Measurements from ENCODE around the gene MUC22. TPM values are rescaled to one million over a fixed set of nuclear protein-coding genes. Genes with fewer than 3 reads are reported as not detected.
"Not testable (repeated sequence)": the region's sequence is repeated elsewhere in the genome, so short reads cannot be mapped to it uniquely, and the experiment has no call there.

MUC22 gene
- total RNA-seq, 5 donors from 2014 or later (not counting 1 experiment from before 2014, with no cell fraction given): not detected

GRCh38 chr6:31011153-31011552 lies 879 bp downstream of the MUC22 start:
- H3K27ac Mint-ChIP-seq: no peak overlapping the region
- Histone ChIP-seq H3K9me3 (no peaks in the 10 kb centered on the region), H3K4me3 (ENCODE audit: control insufficient read depth in 1 of 2, extremely low read depth in 1 of 2, low read length in 1 of 2) (no peak overlapping the region), H3K4me1 (ENCODE audit: control insufficient read depth in 1 of 2, extremely low read depth in 1 of 2, insufficient read depth in 2 of 2, low read length in 2 of 2) (no peaks in the 10 kb centered on the region), H3K36me3 (ENCODE audit: control insufficient read depth in 2 of 2, extremely low read depth in 1 of 2, insufficient read depth in 1 of 2, low read length in 1 of 2) (no peaks in the 10 kb centered on the region), H3K27me3 (replicated peaks in 1 of 2; ENCODE audit: control insufficient read depth in 2 of 2, extremely low read depth in 1 of 2, insufficient read depth in 2 of 2, low read length in 1 of 2) (peaks cover 0 to 19% of the 10 kb centered on the region in 2 experiments), H3K27ac (ENCODE audit: low read length) (no peak overlapping the region)
- H3K27me3 Mint-ChIP-seq: peaks cover 15 to 41% of the 10 kb centered on the region in 2 donors
- H3K9me3 Mint-ChIP-seq: peaks cover 0 to 13% (median 0%) of the 10 kb centered on the region in 3 donors
- ATAC-seq (replicated peaks in 1 of 4): no peak
- peaks cover 4% of the 10 kb centered on the region for H3K36me3 Mint-ChIP-seq
- ChIA-PET POLR2A (no interaction called here), CTCF (no interaction called here)
- WGBS (ENCODE audit: insufficient coverage): 72% methylated on average over 5 of the region's 6 CpGs
- H3K4me1 Mint-ChIP-seq: no peaks in the 10 kb centered on the region
- no peak for DNase-seq
- H3K4me3 Mint-ChIP-seq: no peak overlapping the region

GRCh38 chr6:31016659-31017299 lies 6.5 kb downstream of the MUC22 start:
- ChIA-PET POLR2A (no interaction called here), CTCF (no interaction called here)
- WGBS (ENCODE audit: insufficient coverage): 84% methylated on average over 33 of the region's 36 CpGs
- Histone ChIP-seq H3K36me3 (ENCODE audit: control insufficient read depth in 2 of 2, extremely low read depth in 1 of 2, insufficient read depth in 1 of 2, low read length in 1 of 2) (no peaks in the 10 kb centered on the region), H3K4me3 (ENCODE audit: control insufficient read depth in 1 of 2, extremely low read depth in 1 of 2, low read length in 1 of 2) (no peak overlapping the region), H3K9me3 (no peaks in the 10 kb centered on the region), H3K4me1 (ENCODE audit: control insufficient read depth in 1 of 2, extremely low read depth in 1 of 2, insufficient read depth in 2 of 2, low read length in 2 of 2) (no peaks in the 10 kb centered on the region), H3K27ac (ENCODE audit: low read length) (no peak overlapping the region), H3K27me3 (replicated peaks in 1 of 2; ENCODE audit: control insufficient read depth in 2 of 2, extremely low read depth in 1 of 2, insufficient read depth in 2 of 2, low read length in 1 of 2) (peaks cover 0 to 20% of the 10 kb centered on the region in 2 experiments)
- Mint-ChIP-seq H3K4me3 (no peak overlapping the region), H3K27me3 (peaks cover 8 to 27% of the 10 kb centered on the region in 2 donors), H3K9me3 (peaks cover 0 to 13% (median 0%) of the 10 kb centered on the region in 3 donors), H3K4me1 (no peaks in the 10 kb centered on the region), H3K27ac (no peak overlapping the region), H3K36me3 (peaks cover 4% of the 10 kb centered on the region)
- ATAC-seq (replicated peaks in 1 of 4) (no peak), DNase-seq (no peak)

GRCh38 chr6:31017436-31017835 lies 7.2 kb downstream of the MUC22 start:
- peaks cover 0 to 13% (median 0%) of the 10 kb centered on the region in 3 donors for H3K9me3 Mint-ChIP-seq
- peaks cover 0 to 20% of the 10 kb centered on the region in 2 experiments for H3K27me3 ChIP-seq (replicated peaks in 1 of 2; ENCODE audit: control insufficient read depth in 2 of 2, extremely low read depth in 1 of 2, insufficient read depth in 2 of 2, low read length in 1 of 2)
- peaks cover 5 to 24% of the 10 kb centered on the region in 2 donors for H3K27me3 Mint-ChIP-seq
- ATAC-seq (replicated peaks in 1 of 4); H3K36me3 Mint-ChIP-seq; H3K27ac ChIP-seq (ENCODE audit: low read length); H3K4me3 ChIP-seq (ENCODE audit: control insufficient read depth in 1 of 2, extremely low read depth in 1 of 2, low read length in 1 of 2); H3K4me1 Mint-ChIP-seq; H3K4me3 Mint-ChIP-seq; POLR2A ChIA-PET; H3K36me3 ChIP-seq (ENCODE audit: control insufficient read depth in 2 of 2, extremely low read depth in 1 of 2, insufficient read depth in 1 of 2, low read length in 1 of 2); DNase-seq; H3K27ac Mint-ChIP-seq; H3K9me3 ChIP-seq; CTCF ChIA-PET; H3K4me1 ChIP-seq (ENCODE audit: control insufficient read depth in 1 of 2, extremely low read depth in 1 of 2, insufficient read depth in 2 of 2, low read length in 2 of 2): not testable (repeated sequence)
- WGBS (ENCODE audit: insufficient coverage): no CpG with 5 or more reads among the region's 3 CpGs

- Histone ChIP-seq H3K27me3 (replicated peaks in 1 of 2; ENCODE audit: control insufficient read depth in 2 of 2, extremely low read depth in 1 of 2, insufficient read depth in 2 of 2, low read length in 1 of 2) (peaks cover 0 to 23% of the 10 kb centered on the region in 2 experiments), H3K27ac (ENCODE audit: low read length) (no peak overlapping the region), H3K36me3 (ENCODE audit: control insufficient read depth in 2 of 2, extremely low read depth in 1 of 2, insufficient read depth in 1 of 2, low read length in 1 of 2) (no peaks in the 10 kb centered on the region), H3K4me1 (ENCODE audit: control insufficient read depth in 1 of 2, extremely low read depth in 1 of 2, insufficient read depth in 2 of 2, low read length in 2 of 2) (no peaks in the 10 kb centered on the region), H3K9me3 (no peaks in the 10 kb centered on the region), H3K4me3 (ENCODE audit: control insufficient read depth in 1 of 2, extremely low read depth in 1 of 2, low read length in 1 of 2) (no peak overlapping the region)
- Mint-ChIP-seq H3K27me3 (peaks cover 3 to 26% of the 10 kb centered on the region in 2 donors), H3K27ac (no peak overlapping the region), H3K4me3 (no peak overlapping the region), H3K4me1 (no peaks in the 10 kb centered on the region), H3K36me3 (no peaks in the 10 kb centered on the region), H3K9me3 (peaks cover 0 to 8% (median 0%) of the 10 kb centered on the region in 3 donors)
- no CpG with 5 or more reads among the region's 2 CpGs for WGBS (ENCODE audit: insufficient coverage)
- CTCF ChIA-PET: interaction anchor here in 1 of 2 donors (0.6 kb wide), 1 partner anchor 16 kb away, joined by 3 read pairs; no protein-coding TSS in a partner anchor
- DNase-seq: no peak
- no peak for ATAC-seq (replicated peaks in 1 of 4)
- POLR2A ChIA-PET: interaction anchor here in 1 of 2 donors (0.6 to 0.7 kb wide), 2 partner anchors 28 to 75 kb away, joined by 8 read pairs; no protein-coding TSS in a partner anchor
Measured at GRCh38 chr6:31020057-31020456, 9.8 kb downstream of the MUC22 start.

- H3K4me3 Mint-ChIP-seq; H3K4me1 Mint-ChIP-seq; CTCF ChIA-PET; H3K9me3 Mint-ChIP-seq; H3K36me3 Mint-ChIP-seq; DNase-seq; POLR2A ChIA-PET; H3K27ac ChIP-seq (ENCODE audit: low read length); H3K9me3 ChIP-seq; ATAC-seq (replicated peaks in 1 of 4); H3K27ac Mint-ChIP-seq; H3K4me1 ChIP-seq (ENCODE audit: control insufficient read depth in 1 of 2, extremely low read depth in 1 of 2, insufficient read depth in 2 of 2, low read length in 2 of 2); H3K36me3 ChIP-seq (ENCODE audit: control insufficient read depth in 2 of 2, extremely low read depth in 1 of 2, insufficient read depth in 1 of 2, low read length in 1 of 2); H3K4me3 ChIP-seq (ENCODE audit: control insufficient read depth in 1 of 2, extremely low read depth in 1 of 2, low read length in 1 of 2): not testable (repeated sequence)
- 88% methylated on average over 30 of the region's 36 CpGs for WGBS (ENCODE audit: insufficient coverage)
- H3K27me3 ChIP-seq (replicated peaks in 1 of 2; ENCODE audit: control insufficient read depth in 2 of 2, extremely low read depth in 1 of 2, insufficient read depth in 2 of 2, low read length in 1 of 2): peaks cover 0 to 23% of the 10 kb centered on the region in 2 experiments
- H3K27me3 Mint-ChIP-seq: peaks cover 3 to 32% of the 10 kb centered on the region in 2 donors
Measured at GRCh38 chr6:31020631-31021255, 10.5 kb downstream of the MUC22 start.

- H3K9me3 Mint-ChIP-seq; H3K4me1 Mint-ChIP-seq; POLR2A ChIA-PET; H3K27ac Mint-ChIP-seq; DNase-seq; H3K4me1 ChIP-seq (ENCODE audit: control insufficient read depth in 1 of 2, extremely low read depth in 1 of 2, insufficient read depth in 2 of 2, low read length in 2 of 2); H3K27ac ChIP-seq (ENCODE audit: low read length); CTCF ChIA-PET; H3K4me3 ChIP-seq (ENCODE audit: control insufficient read depth in 1 of 2, extremely low read depth in 1 of 2, low read length in 1 of 2); H3K36me3 ChIP-seq (ENCODE audit: control insufficient read depth in 2 of 2, extremely low read depth in 1 of 2, insufficient read depth in 1 of 2, low read length in 1 of 2); ATAC-seq (replicated peaks in 1 of 4); H3K4me3 Mint-ChIP-seq; H3K36me3 Mint-ChIP-seq; H3K9me3 ChIP-seq: not testable (repeated sequence)
- WGBS (ENCODE audit: insufficient coverage): 90% methylated on average over 4 of the region's 15 CpGs
- peaks cover 13 to 41% of the 10 kb centered on the region in 2 donors for H3K27me3 Mint-ChIP-seq
- peaks cover 0 to 18% of the 10 kb centered on the region in 2 experiments for H3K27me3 ChIP-seq (replicated peaks in 1 of 2; ENCODE audit: control insufficient read depth in 2 of 2, extremely low read depth in 1 of 2, insufficient read depth in 2 of 2, low read length in 1 of 2)
Measured at GRCh38 chr6:31021705-31022531, 11.6 kb downstream of the MUC22 start.
